Raji (cell line): ENCODE results near the gene CPHXL.

Experiments used
- POLR2A ChIP-seq: IDR thresholded peaks from 2 replicates; pipeline ENCODE4 v1.6.1; 2011; ENCODE audit warnings: low read depth, low read length, control low read depth; ENCODE audit not compliant: insufficient read depth

The CPHXL gene

DNA sequence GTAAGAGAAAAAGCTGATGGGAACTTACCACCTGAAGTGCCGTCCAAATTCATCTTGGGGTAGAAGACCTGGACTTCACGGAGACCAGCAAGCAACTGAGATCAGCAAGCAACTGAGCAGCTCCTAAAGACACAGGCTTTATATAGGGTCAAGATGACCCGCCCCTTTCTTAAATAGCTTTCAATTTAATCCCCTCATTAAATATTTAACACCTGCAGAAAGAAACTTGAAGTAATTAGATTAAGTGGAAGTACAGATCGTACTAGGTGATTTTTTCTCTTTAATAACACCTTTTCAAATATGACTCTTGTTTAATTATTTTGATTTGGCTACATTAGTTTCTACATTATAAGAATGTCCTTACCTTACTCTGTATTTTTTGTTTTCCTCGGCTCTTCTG lies at the start of gene CPHXL:
TSS of gene CPHXL (minus strand) at position 101 of the 400 bp plus-strand sequence. CDS start at position 53, 48 bp downstream.
- no peak for TF ChIP-seq POLR2A

DNA sequence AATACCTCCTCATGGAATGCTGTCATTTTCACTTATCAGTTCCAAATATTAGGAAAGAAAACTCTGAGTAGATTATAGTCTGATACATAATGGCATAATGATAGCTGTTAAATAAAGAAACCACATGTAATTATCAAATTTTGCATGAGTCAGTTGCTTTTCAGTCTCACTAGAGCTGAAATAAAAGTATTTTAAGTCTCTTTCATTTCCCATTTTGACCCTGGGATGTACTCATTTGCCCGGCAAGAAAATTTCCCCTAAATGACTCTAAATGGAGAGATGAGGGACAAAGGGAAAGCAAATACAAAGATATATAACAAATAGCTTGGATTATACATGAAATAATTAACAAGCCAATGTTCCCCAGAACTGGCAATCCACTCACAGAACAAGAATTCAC lies 47.9 kb upstream of the CPHXL start:
- no peak for TF ChIP-seq POLR2A

DNA sequence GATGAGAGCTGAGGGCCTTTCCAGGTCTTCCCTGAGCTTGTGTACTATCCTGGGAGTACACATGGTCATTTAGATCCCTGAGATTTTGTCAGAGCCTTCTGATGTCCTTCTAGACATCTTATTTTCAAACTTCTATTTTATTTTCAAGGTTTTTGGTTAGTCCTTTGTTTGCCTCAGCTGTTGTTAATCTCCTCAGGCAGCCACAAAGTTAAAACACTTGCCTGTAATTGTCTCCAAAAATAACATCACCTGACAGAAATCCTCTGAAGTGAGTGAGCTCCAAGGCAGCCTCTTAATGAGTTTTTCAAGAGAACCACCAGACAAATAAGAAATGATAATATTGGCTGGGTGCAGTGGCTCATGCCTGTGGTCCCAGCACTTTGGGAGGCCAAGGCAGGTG lies 43.8 kb upstream of the CPHXL start:
- TF ChIP-seq POLR2A, result no peak

DNA sequence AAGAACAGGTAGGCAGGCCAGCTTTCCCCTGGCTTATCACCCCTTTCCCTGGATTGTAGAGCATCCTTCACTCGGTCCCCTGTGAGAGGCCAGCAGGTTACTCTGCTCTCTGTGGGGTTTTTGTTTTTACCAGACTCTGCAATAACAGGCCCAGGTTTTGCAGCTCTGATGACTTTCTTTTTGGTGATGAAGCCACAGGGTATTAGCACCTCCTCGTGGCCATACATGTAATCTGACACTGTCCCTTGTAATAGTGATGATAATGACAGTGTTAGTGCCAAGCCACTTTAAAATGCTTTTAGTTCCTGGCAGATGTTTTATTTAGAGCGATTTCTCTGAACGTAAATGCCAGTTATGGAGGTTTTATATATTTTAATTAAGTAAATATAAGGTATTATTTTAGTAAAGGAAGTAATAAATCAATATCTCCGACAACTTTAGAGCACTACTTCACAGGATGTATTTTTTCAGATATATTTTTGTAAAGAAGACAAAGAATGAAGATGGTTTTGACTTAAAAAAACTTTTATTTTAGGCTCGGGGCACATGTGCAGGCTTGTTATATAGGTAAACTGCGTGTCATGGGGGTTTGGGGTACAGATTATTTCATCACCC lies 38.0 kb upstream of the CPHXL start:
- TF ChIP-seq POLR2A, result no peak

DNA sequence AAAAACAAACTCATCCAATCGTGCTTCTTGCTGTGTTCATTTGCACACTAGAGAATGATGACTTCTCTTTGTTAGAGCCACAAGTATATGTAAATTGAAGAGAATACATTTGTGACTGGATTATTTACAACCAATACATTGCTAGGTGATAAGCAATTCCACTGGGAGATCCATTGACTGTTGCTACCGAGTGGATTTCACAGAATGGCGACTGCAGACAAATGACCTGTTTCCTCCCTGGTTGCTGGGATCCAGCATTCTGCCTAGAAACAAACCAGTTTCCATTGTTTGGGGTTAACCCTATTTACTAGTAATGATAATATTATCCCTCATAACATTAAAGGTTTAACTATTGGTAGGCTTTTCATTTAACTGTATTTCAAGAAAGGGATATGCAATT lies 36.9 kb upstream of the CPHXL start:
- TF ChIP-seq POLR2A, result no peak

DNA sequence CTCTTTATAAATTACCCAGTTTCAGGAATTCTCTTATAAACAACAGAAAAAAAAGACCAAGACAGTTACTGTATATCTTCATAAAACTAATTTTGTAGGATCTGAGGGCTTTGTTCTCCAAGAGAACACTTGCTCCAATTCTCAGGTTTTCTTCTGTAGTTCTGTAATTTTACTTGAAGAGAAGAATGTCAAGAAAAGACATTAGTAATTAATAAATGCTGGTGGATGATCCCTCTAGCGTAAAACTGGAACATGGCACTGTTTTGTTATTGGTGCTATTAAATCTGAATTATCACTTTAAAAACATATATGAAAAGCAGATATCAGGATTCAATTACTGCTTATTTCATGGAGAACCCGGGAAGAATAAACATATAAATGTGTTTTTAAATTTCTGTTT lies 36.5 kb upstream of the CPHXL start:
- TF ChIP-seq POLR2A, result no peak

DNA sequence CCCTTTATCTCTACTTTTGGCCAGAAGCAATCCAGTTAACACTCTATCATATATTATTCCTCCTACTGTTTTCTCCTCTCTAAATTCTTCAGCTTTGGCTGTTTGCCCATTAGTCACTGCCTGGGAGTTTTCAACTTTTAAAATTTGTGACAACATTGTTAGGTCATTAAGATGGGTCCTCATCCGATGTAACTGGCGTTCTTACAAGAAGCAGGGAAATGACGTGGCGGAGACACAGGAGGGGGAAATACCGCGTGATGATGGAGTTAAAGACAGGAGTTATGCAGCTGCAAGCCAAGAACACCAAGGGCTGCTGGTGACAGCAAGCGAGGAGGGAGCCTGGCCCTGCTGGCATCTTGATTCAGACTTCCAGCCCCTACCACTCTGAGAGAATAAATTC lies 34.8 kb upstream of the CPHXL start:
- no peak for TF ChIP-seq POLR2A

DNA sequence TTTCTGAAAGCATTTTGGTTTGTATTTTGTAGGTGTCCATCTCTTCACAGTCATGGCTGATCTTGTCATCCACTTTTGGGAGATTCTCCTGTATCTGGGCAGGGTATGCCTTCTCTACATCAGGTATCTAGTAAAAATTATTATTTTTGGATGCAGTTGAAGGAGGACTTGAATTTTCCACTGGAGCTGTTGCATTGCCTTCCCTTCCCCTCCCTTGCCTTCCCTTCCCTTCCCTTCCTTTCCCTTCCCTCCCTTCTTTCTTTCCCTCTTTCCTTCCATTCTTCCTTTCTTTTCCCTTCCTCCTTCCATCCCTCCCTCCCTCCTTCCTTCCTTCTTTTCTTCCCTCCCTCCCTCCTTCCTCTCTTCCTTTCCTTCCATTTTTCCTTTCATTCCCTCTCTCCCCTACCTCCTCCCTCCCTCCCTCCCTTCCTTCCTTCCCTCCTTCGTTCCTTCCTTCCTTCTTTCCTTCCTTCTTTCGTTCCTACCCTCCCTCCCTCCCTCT lies 33.8 kb upstream of the CPHXL start:
- TF ChIP-seq POLR2A, result no peak

DNA sequence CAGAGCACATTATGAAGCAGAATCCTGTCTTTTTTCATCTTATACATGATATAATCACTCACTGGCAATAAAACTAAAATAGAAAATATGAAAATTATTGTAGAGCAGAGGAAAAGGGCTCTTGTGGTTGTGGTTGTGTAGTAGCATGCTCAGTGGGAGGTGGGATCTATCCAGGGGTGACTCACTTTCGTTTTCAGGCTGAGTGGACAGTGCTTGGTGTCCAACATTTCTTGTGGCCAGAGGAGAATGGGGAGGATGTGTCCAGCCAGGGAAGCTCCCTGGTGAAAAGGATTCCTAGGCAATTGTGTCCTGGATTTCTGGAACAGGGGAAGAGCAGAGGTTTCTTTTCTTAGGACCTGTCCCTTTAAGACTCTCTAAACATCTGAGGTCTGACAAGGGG lies 31.9 kb upstream of the CPHXL start:
- no peak for TF ChIP-seq POLR2A

DNA sequence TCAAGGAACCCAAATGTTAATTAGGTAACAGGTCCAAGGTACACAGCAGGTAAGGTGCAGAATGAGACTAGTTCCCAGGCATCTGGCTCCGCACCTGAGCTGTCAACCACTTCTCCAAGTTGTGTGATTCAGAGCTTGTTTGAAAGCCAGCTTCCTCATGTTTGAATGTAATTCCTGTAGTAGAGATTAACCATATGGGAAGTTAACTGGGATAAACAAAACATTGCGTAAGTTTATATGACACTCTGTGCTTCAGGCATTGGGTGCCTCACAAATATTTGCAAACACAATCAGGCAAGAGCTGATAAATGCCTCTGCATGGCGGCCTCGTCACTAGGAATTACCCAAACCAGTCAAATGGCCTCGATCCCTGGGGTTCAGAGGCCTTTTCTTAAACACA lies 27.9 kb upstream of the CPHXL start:
- TF ChIP-seq POLR2A, result no peak

DNA sequence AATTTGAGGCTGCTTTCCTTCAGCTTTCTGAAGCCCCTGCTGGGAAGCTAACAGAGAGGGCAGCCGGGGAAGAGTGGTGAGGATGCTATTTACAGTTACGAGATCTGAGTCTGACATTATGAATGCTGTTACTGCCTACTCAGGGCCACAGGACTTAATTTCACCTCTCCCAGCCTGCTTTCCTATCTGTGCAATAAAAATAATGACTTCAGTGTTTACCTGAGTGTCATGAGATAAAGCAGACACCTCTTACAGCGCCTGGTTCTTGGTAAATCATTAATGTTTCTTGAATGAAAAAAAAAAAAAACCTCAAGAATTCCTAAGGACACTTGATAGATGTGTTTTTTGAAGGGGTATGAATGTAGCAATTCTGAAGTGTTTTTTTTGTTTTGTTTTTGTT lies 24.2 kb upstream of the CPHXL start:
- TF ChIP-seq POLR2A, result no peak

DNA sequence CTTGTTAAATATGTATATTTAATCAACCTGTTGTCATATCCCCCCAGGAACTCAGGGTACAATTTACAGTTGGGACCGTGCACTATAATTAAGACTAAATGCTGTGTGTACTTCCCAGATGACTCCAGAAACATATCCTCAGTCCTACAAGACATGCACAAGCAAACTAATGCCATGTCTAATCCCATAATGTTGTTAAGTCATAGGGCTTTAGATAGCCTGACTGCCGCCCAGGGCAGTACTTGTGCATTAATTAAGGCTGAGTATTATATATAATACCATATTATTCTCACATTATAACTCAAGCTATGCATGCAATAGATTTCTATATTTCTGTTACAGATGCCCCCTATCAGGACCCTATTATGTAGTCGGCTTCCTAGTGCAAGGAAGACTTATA lies 20.1 kb upstream of the CPHXL start:
- no peak for TF ChIP-seq POLR2A

DNA sequence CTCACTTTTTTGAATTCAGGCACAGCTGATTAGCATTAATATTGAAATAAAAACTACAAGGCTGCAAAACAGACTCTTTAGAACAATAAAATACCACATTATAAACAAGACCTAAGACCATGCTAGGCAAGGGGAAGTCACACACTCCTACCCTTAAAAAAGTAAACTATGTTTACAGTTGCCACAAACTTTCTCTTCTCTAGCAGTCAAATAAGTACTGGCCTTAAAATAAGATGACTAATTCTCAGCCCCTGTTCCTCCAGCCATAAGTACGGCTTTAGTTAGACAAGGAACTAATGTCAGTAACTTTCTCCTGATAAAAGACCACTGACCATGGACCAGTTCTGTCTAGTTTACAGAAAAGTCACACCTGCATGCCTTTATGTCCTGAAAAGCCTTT lies 19.5 kb upstream of the CPHXL start:
- TF ChIP-seq POLR2A, result no peak

DNA sequence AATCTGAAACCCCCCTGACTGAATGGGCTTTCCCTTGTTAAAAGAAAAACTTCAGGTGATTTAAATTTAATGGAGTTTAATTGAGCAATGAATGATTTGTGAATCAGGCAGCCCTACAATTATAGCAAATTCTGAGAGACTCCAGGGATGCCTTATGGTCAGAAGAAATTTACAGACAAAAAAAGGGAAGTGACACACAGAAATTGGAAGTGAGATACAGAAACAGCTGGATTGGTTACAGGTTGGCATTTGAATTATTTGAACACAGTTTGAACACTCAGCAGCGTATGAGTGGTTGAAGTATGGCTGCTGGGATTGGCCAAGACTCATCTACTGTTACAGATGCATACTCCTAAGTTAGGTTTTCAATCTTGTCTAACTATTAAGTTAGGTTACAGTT lies 19.0 kb upstream of the CPHXL start:
- no peak for TF ChIP-seq POLR2A

DNA sequence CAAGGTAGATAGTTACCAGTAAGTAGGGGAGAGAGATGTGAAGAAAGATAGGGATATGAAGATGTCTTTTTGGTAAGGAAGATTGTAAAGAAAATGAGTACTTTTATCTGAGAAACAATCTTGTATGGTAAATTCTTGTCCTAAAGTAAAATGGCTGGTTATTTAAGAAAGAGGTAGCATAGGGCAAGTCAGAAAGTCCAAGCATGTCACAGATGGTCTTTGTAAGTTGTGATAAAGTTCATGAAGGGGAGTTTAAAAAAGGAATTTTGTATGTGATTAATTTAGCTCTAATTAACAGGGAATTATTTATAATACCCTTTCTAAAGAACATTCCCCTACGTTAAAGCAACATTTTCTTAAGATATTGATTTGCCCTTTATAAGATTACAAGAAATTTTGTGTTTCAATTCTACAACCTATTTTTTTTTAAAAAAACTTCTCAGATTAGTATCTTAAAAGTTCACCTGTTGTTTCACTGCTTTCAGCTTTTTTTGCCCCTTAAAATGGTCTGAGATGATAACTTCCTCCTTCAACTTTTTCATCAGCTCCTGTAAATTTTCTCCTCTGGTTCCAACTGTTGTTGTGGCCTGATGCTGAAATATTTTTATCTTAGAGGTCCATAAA lies 16.2 kb upstream of the CPHXL start:
- no peak for TF ChIP-seq POLR2A

DNA sequence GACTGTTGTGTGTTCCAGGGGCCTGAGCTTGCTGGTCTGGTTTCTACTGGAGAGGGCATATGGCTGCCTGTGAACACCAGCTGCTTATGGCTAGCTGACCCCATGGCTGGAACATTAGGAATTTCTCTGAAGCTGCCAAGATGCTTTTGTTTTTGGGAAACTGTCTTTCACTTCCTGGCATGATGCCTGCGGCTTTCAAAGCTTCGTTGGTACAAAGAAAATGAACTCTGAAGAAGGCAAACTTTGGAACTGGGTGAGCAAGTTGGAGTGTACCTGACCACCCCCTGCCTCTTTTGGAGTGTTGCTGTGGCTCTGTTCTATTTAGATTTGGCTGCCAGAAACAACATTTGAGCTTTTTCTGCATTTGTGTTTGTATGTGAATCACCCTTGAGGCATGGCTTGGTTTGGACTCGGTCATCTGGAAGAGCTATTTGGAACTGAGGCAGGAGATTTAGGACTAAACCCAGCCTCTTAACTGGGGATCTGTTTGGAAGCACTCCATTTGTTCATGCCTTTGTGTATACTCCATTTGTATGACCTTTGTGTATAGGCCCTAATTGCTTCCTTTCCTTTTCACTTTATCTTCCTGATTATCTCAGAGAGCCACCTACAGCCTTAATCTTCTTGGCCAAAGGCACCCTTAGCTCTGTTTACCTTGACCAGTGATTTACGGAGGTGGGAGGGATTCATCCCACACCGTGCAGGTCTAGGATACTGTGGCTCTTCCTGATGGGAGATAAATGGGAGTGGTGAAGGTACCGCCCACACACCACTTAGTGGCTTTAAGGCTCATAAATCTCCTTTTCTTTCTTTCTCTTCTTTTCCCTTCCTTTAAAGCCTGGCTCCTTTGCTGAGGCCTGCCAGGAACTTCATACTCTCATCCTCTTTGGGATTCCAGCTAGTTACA lies 7.3 kb upstream of the CPHXL start:
- no peak for TF ChIP-seq POLR2A
